ENCODE measurements around the gene DNAH10. TPM values are rescaled to one million over a fixed set of nuclear protein-coding genes. Genes with fewer than 3 reads are reported as not detected.

The DNAH10 gene
- polyA plus RNA-seq, 2 of the 4 experiments (the other 2 are of a cell fraction): 0.14 to 0.39 TPM

- CTCF ChIA-PET: no interaction called here
These were observed 54.9 kb downstream of the DNAH10 start for GRCh38 chr12:123816896-123817537.

GRCh38 chr12:123822804-123823203, 60.7 kb downstream of the DNAH10 start:
- DNase-seq (ENCODE audit: low read depth in 1 of 2, low spot score in 1 of 2): no peak
- Histone ChIP-seq H3K27ac (no peak overlapping the region), H3K4me1 (no peaks in the 10 kb centered on the region), H3K9me3 (peaks cover 5% of the 10 kb centered on the region), H3K4me3 (no peak overlapping the region), H3K4me2 (no peak overlapping the region)
- ATAC-seq: peak in 1 of 2 experiments; percentile 39; a peak in 2 of 6 replicates
- no peak for TF ChIP-seq TP53 (CRISPR knock-in tag; IDR thresholded peaks at IDR 0.05)
- no peak for TF ChIP-seq SMC3 (IDR thresholded peaks at IDR 0.05)
- TF ChIP-seq GATA3 (IDR thresholded peaks at IDR 0.05; ENCODE audit: borderline replicate concordance): no peak
- no peak for TF ChIP-seq HOXB5 (CRISPR knock-in tag; IDR thresholded peaks at IDR 0.05)
- no peak for TF ChIP-seq CBX2 (IDR thresholded peaks at IDR 0.05; ENCODE audit: borderline replicate concordance, low read depth)
- TF ChIP-seq HDAC2 (IDR thresholded peaks at IDR 0.05): no peak
- TF ChIP-seq JUNB (IDR thresholded peaks at IDR 0.05): no peak
- no peak for TF ChIP-seq FOXS1 (CRISPR knock-in tag; IDR thresholded peaks at IDR 0.05)
- no peak for TF ChIP-seq NFE2L2 (conservative IDR thresholded peaks at IDR 0.05; ENCODE audit: low read length)
- no peak for TF ChIP-seq EP300 (IDR thresholded peaks at IDR 0.05)
- no peak for TF ChIP-seq MAZ (IDR thresholded peaks at IDR 0.05; ENCODE audit: borderline replicate concordance, low read depth, low read length)
- TF ChIP-seq USF2 (IDR thresholded peaks at IDR 0.05): no peak
- no peak for TF ChIP-seq RNF2 (IDR thresholded peaks at IDR 0.05; ENCODE audit: borderline replicate concordance, low read depth)
- CTCF ChIA-PET: no interaction called here
- POLR2A ChIA-PET: no interaction called here
- 41% methylated on average over 6 of the region's 6 CpGs for WGBS (ENCODE audit: missing lambda C conversion rate)
- FAIRE-seq: no peak

More at GRCh38 chr12:123816896-123817537, 54.9 kb downstream of the DNAH10 start:
- FAIRE-seq (no peak), DNase-seq (ENCODE audit: low read depth in 1 of 2, low spot score in 1 of 2) (no peak), ATAC-seq (no peak)
- H3K4me2 ChIP-seq: no peak overlapping the region
- no peak overlapping the region for H3K4me3 ChIP-seq
- TF ChIP-seq HEYL (CRISPR knock-in tag; IDR thresholded peaks at IDR 0.05) (no peak), CEBPB (IDR thresholded peaks at IDR 0.05) (no peak), SREBF2 (IDR thresholded peaks at IDR 0.05) (no peak), CHD2 (IDR thresholded peaks at IDR 0.05; ENCODE audit: low read length, partially characterized antibody) (no peak), TP53 (CRISPR knock-in tag; IDR thresholded peaks at IDR 0.05) (no peak), MYC (IDR thresholded peaks at IDR 0.05; ENCODE audit: borderline replicate concordance, low read length) (no peak), ZC3H11A (IDR thresholded peaks at IDR 0.05) (no peak), CTCF (IDR thresholded peaks at IDR 0.05) (no peak), NPAS2 (CRISPR knock-in tag; IDR thresholded peaks at IDR 0.05; ENCODE audit: borderline replicate concordance) (no peak), ESRRA (IDR thresholded peaks at IDR 0.05; ENCODE audit: borderline replicate concordance, low read length) (no peak), PBX3 (IDR thresholded peaks at IDR 0.05) (no peak), JUNB (IDR thresholded peaks at IDR 0.05) (no peak), RARB (CRISPR knock-in tag; IDR thresholded peaks at IDR 0.05) (no peak)
- no peak overlapping the region for H3K27ac ChIP-seq
- H3K4me1 ChIP-seq: no peaks in the 10 kb centered on the region; the same call in 2 of the 3 replicates
- H3K9me3 ChIP-seq: peaks cover 23% of the 10 kb centered on the region
- POLR2A ChIA-PET: no interaction called here
- WGBS (ENCODE audit: missing lambda C conversion rate): 44% methylated on average over 4 of the region's 4 CpGs
